OCI-LY7 (cell line): ENCODE measurements around the gene ZAR1L. TPM values are rescaled to one million over a fixed set of nuclear protein-coding genes. Genes with fewer than 3 reads are reported as not detected.

Source experiments
- BruUV-seq: library from RNA; stranded (reverse); fragments of 400-500 nt; replicated peaks from 2 replicates; lab custom pipeline; 2021; lab: Mats Ljungman, UMichigan
- CTCF ChIA-PET: fragments of 300-600 bp; sonication (Branson Sonifier 250); formaldehyde crosslinking; loops from one replicate; lab custom pipeline; 2022; ENCODE audit warnings: antibody characterized with exemption; ENCODE audit not compliant: unreplicated experiment; lab: Charles Lee
- POLR2A ChIA-PET: fragments of 300-600 bp; sonication (Branson Sonifier 250); formaldehyde crosslinking; loops from one replicate; lab custom pipeline; 2022; ENCODE audit warnings: antibody characterized with exemption; lab: Charles Lee
- DNase-seq: peaks from one replicate; pipeline ENCODE4 v3.0.0-alpha.2; 2015; ENCODE audit warnings: low spot score
- H2AFZ ChIP-seq: fragments of 200-600 bp; sonication (generic), shearing (Covaris generic); 2 replicates; pipeline ENCODE4 v1.6.1; 2014; ENCODE audit warnings: mild to moderate bottlenecking, antibody characterized with exemption, low read length, moderate library complexity
- H3K27ac ChIP-seq: fragments of 200-600 bp; sonication (generic); 2 replicates; pipeline ENCODE4 v1.5.1; 2014; ENCODE audit warnings: mixed run types, low read depth, mild to moderate bottlenecking, moderate library complexity, low read length, inconsistent platforms; ENCODE audit not compliant: poor library complexity, severe bottlenecking
- H3K36me3 ChIP-seq: fragments of 200-600 bp; sonication (generic); 2 replicates; pipeline ENCODE4 v1.6.1; 2014; ENCODE audit warnings: mild to moderate bottlenecking, antibody characterized with exemption, low read length, moderate library complexity, mixed read lengths; ENCODE audit not compliant: insufficient read depth
- H3K4me1 ChIP-seq: fragments of 200-600 bp; sonication (generic); 2 replicates; pipeline ENCODE4 v1.5.1; 2014; ENCODE audit warnings: mild to moderate bottlenecking, low read length; ENCODE audit not compliant: insufficient read depth, poor library complexity, severe bottlenecking
- H3K4me2 ChIP-seq: fragments of 200-600 bp; sonication (generic); 2 replicates; pipeline ENCODE4 v1.6.1; 2014; ENCODE audit warnings: mild to moderate bottlenecking, low read length
- H3K4me3 ChIP-seq: fragments of 200-600 bp; sonication (generic); 2 replicates; pipeline ENCODE4 v1.5.1; 2014; ENCODE audit warnings: mild to moderate bottlenecking, low read depth, low read length; ENCODE audit not compliant: poor library complexity, severe bottlenecking
- H3K79me2 ChIP-seq: fragments of 200-600 bp; sonication (generic); 2 replicates; pipeline ENCODE4 v1.6.1; 2016; ENCODE audit warnings: low read depth, mild to moderate bottlenecking, low read length, moderate library complexity, mixed read lengths; ENCODE audit not compliant: insufficient read depth
- H3K9me2 ChIP-seq: fragments of 200-600 bp; sonication (generic); 2 replicates; pipeline ENCODE4 v1.6.1; 2016; ENCODE audit warnings: mild to moderate bottlenecking, low read length, mixed read lengths; ENCODE audit not compliant: insufficient read depth
- H3K9me3 ChIP-seq: fragments of 200-600 bp; sonication (generic); 2 replicates; pipeline ENCODE4 v1.6.1; 2014; ENCODE audit warnings: mild to moderate bottlenecking, mixed run types, low read length, mixed read lengths
- H4K20me1 ChIP-seq: fragments of 200-600 bp; sonication (generic); 2 replicates; pipeline ENCODE4 v1.6.1; 2014; ENCODE audit warnings: mild to moderate bottlenecking, antibody characterized with exemption, low read length, moderate library complexity, mixed read lengths; ENCODE audit not compliant: insufficient read depth
- CTCF ChIP-seq: fragments of 200-600 bp; sonication (generic); conservative IDR thresholded peaks from 2 replicates; pipeline ENCODE4 v1.5.1; 2014; ENCODE audit warnings: mild to moderate bottlenecking, antibody characterized with exemption, low read length, moderate library complexity, mixed read lengths
- EZH2phosphoT487 ChIP-seq: fragments of 200-600 bp; sonication (generic); IDR thresholded peaks from 2 replicates; pipeline ENCODE4 v1.6.1; 2018; ENCODE audit warnings: low read depth, borderline replicate concordance, mild to moderate bottlenecking, mixed run types, antibody characterized with exemption, low read length, moderate library complexity, mixed read lengths
- intact Hi-C: fragments of 100-400 bp; cut with micrococcal nuclease; formaldehyde crosslinking; loops from one replicate; pipeline ENCODE4 v1.10.0; 2022; ENCODE audit not compliant: unreplicated experiment
- total RNA-seq, 2 experiments: library from RNA; depleted of rRNA in 1 of 2; stranded (reverse); fragments of >200 nt in 1 of 2; shearing (Covaris generic) in 1 of 2; gene quantifications; 2 replicates each; pipeline ENCODE4 v1.2.3, GENCODE V29; 2014 to 2022

ZAR1L gene
- total RNA-seq, 2 experiments from 2014 or later: 0.32 to 1.1 TPM

- no peaks in the 10 kb centered on the region for H3K9me3 ChIP-seq
- H2AFZ ChIP-seq: no peak overlapping the region
- intact Hi-C loops: no loop called here
- no peaks in the 10 kb centered on the region for H3K9me2 ChIP-seq
- no peak overlapping the region for H3K27ac ChIP-seq
- H3K36me3 ChIP-seq: no peaks in the 10 kb centered on the region
- H3K4me3 ChIP-seq: no peak overlapping the region
- H3K4me2 ChIP-seq: no peak overlapping the region
- BruUV-seq: no TSS peak
- CTCF ChIA-PET: no interaction called here
- TF ChIP-seq CTCF: no peak
- no peak for TF ChIP-seq EZH2phosphoT487
- H3K79me2 ChIP-seq: no peaks in the 10 kb centered on the region
- no peaks in the 10 kb centered on the region for H4K20me1 ChIP-seq
- DNase-seq: no peak
- POLR2A ChIA-PET: interaction anchor here (0.6 kb wide), 1 partner anchor 35 kb away, joined by 5 read pairs; no protein-coding TSS in a partner anchor
- H3K4me1 ChIP-seq: no peaks in the 10 kb centered on the region
Measured at GRCh38 chr13:32253911-32254399, 61.2 kb downstream of the ZAR1L start.

Other genes with a start within 250 kb of the ZAR1L start
- 16.9 and 25.8 TPM in 2 replicates for gene BRCA2, start 145 bp upstream of the ZAR1L start, total RNA-seq (2014; rRNA removed; shearing (Covaris generic))
- gene BRCA2, start 145 bp upstream of the ZAR1L start, total RNA-seq (2022): 34.3 and 36.4 TPM in 2 replicates
- 12.8 and 14.6 TPM in 2 replicates for gene N4BP2L1, start 112.8 kb upstream of the ZAR1L start, total RNA-seq (2014; rRNA removed; shearing (Covaris generic))
- 7.9 and 13.5 TPM in 2 replicates for gene N4BP2L1, start 112.8 kb upstream of the ZAR1L start, total RNA-seq (2022)
- 54.2 and 57.5 TPM in 2 replicates for gene N4BP2L2, start 223.4 kb upstream of the ZAR1L start, total RNA-seq (2014; rRNA removed; shearing (Covaris generic))
- gene N4BP2L2, start 223.4 kb upstream of the ZAR1L start, total RNA-seq (2022): 76.3 and 81.2 TPM in 2 replicates